ENCODE data around the gene FAM177B.
A peak's percentile ranks its signal among the peaks of the same experiment; 100 is the strongest.

Gene FAM177B

GRCh38 chr1:222736972-222737371, at the start of gene FAM177B:
FAM177B (plus strand) TSS chr1:222737202; CDS start chr1:222746546, 9,344 bp downstream.
- DNase-seq (ENCODE audit: low read depth in 2 of 2) = no peak

DNA sequence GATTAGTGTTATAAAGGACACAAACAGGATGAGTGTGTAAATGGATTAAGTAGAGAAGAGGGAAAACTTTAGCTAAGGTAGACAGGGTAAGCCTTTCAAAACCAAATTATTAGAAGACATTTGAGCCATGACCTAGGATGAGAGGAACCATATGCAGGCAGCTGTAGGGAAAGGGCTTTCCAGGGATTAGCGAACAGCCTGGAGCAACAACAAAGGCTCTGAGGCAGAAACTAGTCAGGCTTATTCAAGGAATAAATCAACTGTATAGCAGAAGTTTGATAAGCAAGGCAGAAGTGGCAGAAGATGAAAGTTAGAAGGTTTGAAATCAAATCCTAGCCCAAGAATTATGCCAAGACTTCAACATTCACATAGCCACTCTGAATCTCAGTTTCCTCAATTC, 46.0 kb upstream of the FAM177B start:
- DNase-seq (ENCODE audit: low read depth in 2 of 2) = no peak

DNA sequence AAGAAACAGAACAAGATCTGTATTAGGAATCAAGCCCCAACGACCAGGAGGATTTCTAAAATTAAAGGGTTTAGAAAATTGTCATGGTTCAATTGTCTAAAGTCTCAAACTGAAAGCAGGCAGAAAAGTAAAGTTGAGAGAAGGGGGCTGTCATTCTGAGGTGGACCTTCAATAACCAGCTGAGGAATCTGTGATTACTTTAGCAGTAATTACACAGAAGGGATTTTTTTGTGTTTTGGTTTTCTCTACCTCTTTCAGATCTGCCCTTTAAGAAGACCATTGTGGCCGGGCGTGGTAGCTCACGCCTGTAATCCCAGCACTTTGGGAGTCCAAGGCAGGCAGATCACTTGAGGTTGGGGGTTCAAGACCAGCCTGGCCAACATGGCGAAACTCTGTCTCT, 42.1 kb upstream of the FAM177B start:
- no peak for DNase-seq (ENCODE audit: low read depth in 2 of 2)

- no peak for DNase-seq (ENCODE audit: low read depth in 2 of 2)
Measured at GRCh38 chr1:222696741-222697140, 40.3 kb upstream of the FAM177B start.

DNA sequence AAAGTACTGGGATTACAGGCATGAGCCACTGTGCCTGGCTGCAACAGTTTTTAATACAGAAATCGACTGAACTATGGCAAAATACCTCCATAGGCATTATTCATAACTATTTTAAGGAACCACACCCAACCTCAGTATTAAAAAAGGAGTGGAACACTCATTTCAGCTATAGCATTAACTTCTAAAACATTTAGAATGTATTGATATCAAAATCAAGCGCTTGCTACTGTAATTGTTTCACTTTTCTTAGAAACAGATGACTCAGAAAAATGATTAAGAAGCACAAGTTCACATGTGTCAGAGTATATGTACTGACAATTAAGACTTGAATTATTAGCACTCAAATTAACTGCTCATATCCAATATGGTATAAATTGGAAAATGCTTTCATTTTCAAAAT, 39.8 kb upstream of the FAM177B start:
- DNase-seq (ENCODE audit: low read depth in 2 of 2) = no peak

- DNase-seq (ENCODE audit: low read depth in 2 of 2) = no peak
Measured at GRCh38 chr1:222697826-222698225, 39.2 kb upstream of the FAM177B start.

DNA sequence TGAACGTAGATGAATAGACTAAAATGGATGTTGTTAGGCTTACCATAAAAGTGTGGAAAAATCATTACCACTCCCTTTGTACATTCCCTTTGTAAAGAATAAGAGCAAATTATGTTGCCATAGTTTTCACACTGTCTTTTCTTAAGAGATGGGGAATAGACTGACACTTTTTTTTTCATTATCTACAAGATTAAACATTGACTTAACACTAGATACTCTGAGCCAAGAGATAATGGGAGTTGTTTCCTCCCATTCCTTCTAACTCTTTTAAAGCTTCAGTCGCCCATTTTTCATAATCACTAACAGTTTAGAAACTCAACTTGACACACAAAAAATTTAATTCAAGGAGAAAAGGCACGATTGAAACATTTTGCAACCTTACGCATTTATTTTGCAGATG, 34.8 kb upstream of the FAM177B start:
- DNase-seq (ENCODE audit: low read depth in 2 of 2) = no peak

DNA sequence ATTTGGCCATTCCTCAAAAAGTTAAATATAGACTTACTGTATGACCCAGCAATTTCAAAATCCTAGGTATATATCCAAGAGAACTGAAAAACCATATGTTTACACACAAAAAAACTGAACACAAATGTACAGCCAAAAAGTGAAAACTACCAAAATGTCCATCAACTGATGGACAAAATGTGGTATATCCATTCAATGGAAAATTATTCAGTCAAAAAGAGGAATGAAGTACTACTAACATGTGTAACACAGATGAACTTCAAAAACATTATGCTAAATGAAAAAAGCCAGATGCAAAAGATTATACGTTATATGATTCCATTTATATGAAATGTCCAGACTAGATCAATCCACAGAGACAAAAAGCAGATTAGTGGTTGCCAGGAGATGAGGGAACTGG, 32.7 kb upstream of the FAM177B start:
- no peak for DNase-seq (ENCODE audit: low read depth in 2 of 2)

DNA sequence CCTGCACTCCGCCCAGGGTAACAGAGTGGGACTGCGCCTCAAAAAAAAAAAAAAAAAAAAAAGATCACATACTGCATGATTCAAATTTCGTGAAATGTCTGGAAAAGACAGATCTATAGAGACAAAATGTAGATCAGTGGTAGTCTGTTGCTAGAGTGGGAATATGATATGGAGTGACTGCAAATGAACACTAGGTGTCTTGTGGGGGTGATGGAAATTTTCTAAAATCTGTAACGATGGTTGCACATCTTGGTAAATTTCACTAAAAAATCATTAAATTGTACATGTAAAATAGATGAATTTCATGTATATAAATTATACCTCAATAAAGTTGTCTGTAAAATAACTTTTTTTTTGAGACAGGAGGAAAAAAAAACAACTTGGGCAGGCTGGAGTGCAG, 30.2 kb upstream of the FAM177B start:
- no peak for DNase-seq (ENCODE audit: low read depth in 2 of 2)

DNA sequence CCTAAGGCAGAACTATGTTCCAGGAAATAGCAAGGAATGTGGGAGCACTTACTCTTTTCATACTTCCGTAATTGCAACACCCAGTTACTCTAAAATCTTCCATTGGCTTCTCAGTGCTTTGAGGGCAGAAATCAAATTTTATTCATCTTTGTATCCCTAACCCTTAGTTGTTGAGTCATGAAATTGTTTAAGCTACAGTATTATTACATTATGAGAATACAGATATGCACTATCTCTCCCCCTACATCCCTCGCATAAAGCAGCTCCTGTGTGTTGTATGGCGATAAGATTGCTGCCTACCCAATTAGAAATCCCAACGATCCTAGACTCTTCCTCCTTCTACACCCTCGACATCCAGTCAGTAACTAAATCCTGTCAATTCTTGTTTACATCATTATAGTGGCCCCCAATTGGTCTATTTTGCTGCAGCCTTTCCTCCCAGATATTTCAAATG, 27.3 kb upstream of the FAM177B start:
- DNase-seq (ENCODE audit: low read depth in 2 of 2) = no peak

GRCh38 chr1:222711319-222712252, 25.4 kb upstream of the FAM177B start:
- DNase-seq (ENCODE audit: low read depth in 2 of 2) = peak; percentile 42 to 48

- DNase-seq (ENCODE audit: low read depth in 2 of 2) = peak; percentile 96 to 98
Measured at GRCh38 chr1:222712253-222713090, 24.5 kb upstream of the FAM177B start, which contains the start of the genes AIDA and BROX. AIDA (minus strand) TSS chr1:222712491; CDS start chr1:222712317, 174 bp downstream. BROX (plus strand) TSS chr1:222712564; CDS start chr1:222715700, 3,136 bp downstream.

DNA sequence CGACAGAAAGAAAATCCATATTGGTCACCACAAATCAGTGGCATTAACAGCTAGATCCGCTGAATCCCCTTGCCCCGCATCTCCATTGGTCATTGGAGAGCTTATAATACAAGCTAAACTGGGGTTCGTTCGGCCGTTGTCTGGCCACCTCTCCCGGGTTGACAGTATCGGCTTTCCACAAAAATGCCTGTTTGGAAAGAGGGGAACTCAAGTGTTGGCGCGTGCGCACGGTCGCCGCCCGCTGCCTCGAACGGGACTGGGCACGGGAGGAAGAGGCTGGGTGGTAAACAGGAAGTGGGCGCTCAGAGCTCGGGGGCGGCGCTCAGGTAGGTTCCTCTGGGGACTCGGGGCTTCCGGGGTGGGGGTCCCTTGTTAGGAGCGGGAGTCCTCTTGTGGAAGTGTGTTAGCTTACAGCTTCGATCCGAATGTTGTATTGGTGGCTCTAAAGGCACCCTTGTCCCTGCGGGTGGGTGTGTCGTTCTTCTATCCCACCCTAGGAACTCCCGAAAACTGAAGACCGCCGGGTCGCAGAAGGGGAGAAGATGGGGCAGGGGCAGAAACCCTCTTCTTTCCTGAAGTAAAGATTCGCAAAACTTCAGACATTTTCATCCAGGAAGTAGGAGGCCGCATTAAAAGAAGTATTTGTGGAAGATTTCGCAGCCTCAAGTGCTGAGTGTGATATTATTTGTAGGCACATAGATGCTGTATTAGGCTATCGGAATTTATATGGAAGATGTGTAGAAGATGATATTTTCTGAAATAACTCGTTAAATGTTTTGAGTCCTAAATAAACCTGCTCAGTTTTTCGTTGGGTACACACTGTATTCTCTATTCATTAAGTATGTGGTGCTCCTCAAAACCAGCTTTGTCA, 23.7 kb upstream of the FAM177B start:
- DNase-seq (ENCODE audit: low read depth in 2 of 2) = peak; percentile 77 to 79

DNA sequence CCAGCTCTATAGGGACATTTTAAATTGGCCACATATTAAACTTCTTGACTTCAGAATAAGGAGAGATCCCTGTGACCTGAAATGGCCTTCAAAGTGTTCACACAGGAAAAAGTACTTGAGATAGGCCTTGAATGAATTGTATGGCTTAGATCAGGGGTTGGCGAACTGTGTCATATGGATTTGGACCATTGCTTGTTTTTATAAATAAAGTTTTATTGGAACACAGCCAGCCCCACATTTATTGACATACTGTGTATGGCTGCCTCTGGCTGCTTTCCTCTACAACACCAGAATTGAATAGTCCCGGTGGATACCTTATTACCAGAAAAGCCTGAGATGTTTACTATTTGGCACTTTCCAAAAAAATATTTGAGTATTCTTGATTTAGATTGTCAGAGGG, 20.6 kb upstream of the FAM177B start:
- no peak for DNase-seq (ENCODE audit: low read depth in 2 of 2)

GRCh38 chr1:222728746-222729145, 8.3 kb upstream of the FAM177B start:
- no peak for DNase-seq (ENCODE audit: low read depth in 2 of 2)

DNA sequence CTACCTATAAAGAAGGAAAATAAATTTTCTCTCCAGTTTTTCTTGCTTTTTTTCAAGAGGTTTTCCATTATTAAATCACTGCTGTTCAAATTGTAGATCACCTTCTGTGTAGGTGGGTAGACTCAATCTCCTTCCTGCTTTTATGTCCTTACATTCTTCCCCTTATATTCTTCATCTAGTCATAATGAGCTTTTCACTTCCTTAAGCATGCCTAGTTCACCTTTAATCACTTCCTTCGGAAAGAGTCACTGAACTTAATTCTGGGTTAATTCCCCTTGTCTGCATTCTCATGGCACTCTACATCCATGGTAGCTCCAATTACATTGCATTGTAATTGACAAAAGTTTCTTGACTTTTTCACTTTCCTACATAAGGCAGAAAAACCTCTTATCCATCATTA, 6.1 kb upstream of the FAM177B start:
- DNase-seq (ENCODE audit: low read depth in 2 of 2) = no peak

DNA sequence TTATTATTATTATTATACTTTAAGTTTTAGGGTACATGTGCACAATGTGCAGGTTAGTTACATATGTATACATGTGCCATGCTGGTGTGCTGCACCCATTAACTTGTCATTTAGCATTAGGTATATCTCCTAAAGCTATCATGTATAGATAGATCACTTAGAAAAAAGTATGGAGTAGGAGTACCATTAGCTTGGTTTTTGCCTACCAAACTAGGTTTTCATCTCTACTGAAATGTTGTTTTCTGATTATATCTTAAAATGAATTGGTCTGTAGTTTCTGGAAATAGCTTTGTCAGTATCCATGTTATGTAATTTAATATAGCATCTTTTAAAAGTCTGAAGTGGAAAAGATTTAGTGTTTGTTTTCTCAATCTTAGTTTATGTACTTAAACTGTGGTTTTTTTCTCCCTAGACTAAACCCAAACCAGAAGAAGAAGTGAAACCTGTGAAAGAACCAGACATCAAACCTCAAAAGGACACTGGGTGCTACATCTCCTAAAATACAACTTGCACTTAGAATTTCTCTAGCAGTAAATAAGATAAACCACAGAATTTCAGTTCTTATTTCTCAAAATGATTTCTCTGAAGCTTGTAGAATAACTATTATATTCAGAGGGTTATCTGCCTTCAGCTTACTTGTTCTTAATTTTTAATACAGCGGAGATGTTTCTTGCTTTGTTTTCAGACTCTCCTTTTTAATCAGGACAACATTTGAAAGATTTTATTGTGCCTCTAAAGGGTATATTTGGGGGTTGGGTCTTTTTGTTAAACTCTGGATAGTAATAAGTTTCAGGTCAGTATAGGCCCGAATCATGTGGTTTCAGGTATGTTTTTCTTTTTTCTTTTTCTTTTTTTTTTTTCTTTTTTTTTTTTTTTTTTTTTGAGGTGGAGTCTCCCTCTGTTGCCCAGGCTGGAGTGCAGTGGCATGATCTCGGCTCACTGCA, 4.5 kb upstream of the FAM177B start:
- no peak for DNase-seq (ENCODE audit: low read depth in 2 of 2)

GRCh38 chr1:222734740-222735139, 2.3 kb upstream of the FAM177B start:
- no peak for DNase-seq (ENCODE audit: low read depth in 2 of 2)

- no peak for DNase-seq (ENCODE audit: low read depth in 2 of 2)
Measured at GRCh38 chr1:222736470-222736869, 532 bp upstream of the FAM177B start.

DNA sequence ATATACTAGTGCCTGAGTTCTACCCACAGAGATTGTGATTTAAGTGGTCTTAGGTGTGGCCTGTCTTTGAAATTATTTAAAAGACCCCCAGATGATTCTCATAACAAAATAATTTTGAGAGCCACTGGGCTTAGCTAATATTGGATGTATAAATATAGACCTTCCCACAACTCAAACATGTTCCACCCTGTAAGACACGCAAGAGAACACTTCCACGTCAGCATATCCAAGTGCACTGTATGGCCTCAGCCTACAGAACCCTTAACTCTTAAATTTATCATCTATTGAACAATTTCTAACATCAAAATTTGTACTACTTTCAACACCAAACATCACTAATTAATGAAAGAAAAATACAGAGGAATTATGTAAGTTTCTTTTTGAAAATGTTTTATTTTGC, 2.5 kb downstream of the FAM177B start:
- DNase-seq (ENCODE audit: low read depth in 2 of 2) = no peak

All from stimulated activated CD4-positive, alpha-beta T cell treated with anti-CD3 and anti-CD28 coated beads, Interleukin-1b, Interleukin-23, amount 100 ng/mL, for 4 hours (primary cell).